ENCODE measurements around the gene CERKL. TPM values are rescaled to one million over a fixed set of nuclear protein-coding genes. Genes with fewer than 3 reads are reported as not detected.

The CERKL gene
- total RNA-seq, 4 donors from 2014 or later: not detected

- WGBS: 63% methylated on average over 1 of the region's 1 CpG
Observed at GRCh38 chr2:181517685-181518301, 139.1 kb downstream of the CERKL start.

GRCh38 chr2:181516992-181517391 lies 139.9 kb downstream of the CERKL start:
- DNase-seq (ENCODE audit: low spot score in 2 of 2): no peak
- Histone ChIP-seq H3K4me1 (peaks cover 13% of the 10 kb centered on the region), H3K36me3 (no peaks in the 10 kb centered on the region), H3K4me3 (no peak overlapping the region), H3K27ac (no peak overlapping the region), H3K27me3 (no peaks in the 10 kb centered on the region), H3K9me3 (no peaks in the 10 kb centered on the region)
- no peak for TF ChIP-seq EP300 (IDR thresholded peaks at IDR 0.05)
- TF ChIP-seq POLR2A (IDR thresholded peaks at IDR 0.05): no peak
- TF ChIP-seq CTCF (IDR thresholded peaks at IDR 0.05): no peak
- TF ChIP-seq POLR2AphosphoS5 (IDR thresholded peaks at IDR 0.05): no peak

More at GRCh38 chr2:181517685-181518301, 139.1 kb downstream of the CERKL start:
- Histone ChIP-seq H3K27ac (no peak overlapping the region), H3K9me3 (no peaks in the 10 kb centered on the region), H3K27me3 (no peaks in the 10 kb centered on the region), H3K36me3 (no peaks in the 10 kb centered on the region), H3K4me3 (no peak overlapping the region), H3K4me1 (peaks cover 13% of the 10 kb centered on the region)
- TF ChIP-seq POLR2A (IDR thresholded peaks at IDR 0.05) (no peak), EP300 (IDR thresholded peaks at IDR 0.05) (no peak), CTCF (IDR thresholded peaks at IDR 0.05) (no peak), POLR2AphosphoS5 (IDR thresholded peaks at IDR 0.05) (no peak)
- DNase-seq (ENCODE audit: low spot score in 2 of 2): no peak

GRCh38 chr2:181515719-181516118 lies 141.2 kb downstream of the CERKL start:
- WGBS: 71% methylated on average over 3 of the region's 3 CpGs

GRCh38 chr2:181500201-181500600 lies 156.7 kb downstream of the CERKL start:
- H3K27ac ChIP-seq: no peak overlapping the region
- no peaks in the 10 kb centered on the region for H3K27me3 ChIP-seq
- no peak overlapping the region for H3K4me3 ChIP-seq
- H3K4me1 ChIP-seq: no peaks in the 10 kb centered on the region
- DNase-seq (ENCODE audit: low spot score in 2 of 2): no peak
- 95% methylated on average over 4 of the region's 4 CpGs for WGBS
- no peaks in the 10 kb centered on the region for H3K36me3 ChIP-seq
- H3K9me3 ChIP-seq: no peaks in the 10 kb centered on the region
- no peak for TF ChIP-seq POLR2AphosphoS5 (IDR thresholded peaks at IDR 0.05)
- no peak for TF ChIP-seq POLR2A (IDR thresholded peaks at IDR 0.05)
- no peak for TF ChIP-seq EP300 (IDR thresholded peaks at IDR 0.05)
- no peak for TF ChIP-seq CTCF (IDR thresholded peaks at IDR 0.05)

More at GRCh38 chr2:181515719-181516118, 141.2 kb downstream of the CERKL start:
- no peaks in the 10 kb centered on the region for H3K27me3 ChIP-seq
- H3K4me1 ChIP-seq: peaks cover 13% of the 10 kb centered on the region
- DNase-seq (ENCODE audit: low spot score in 2 of 2): no peak
- H3K27ac ChIP-seq: no peak overlapping the region
- H3K4me3 ChIP-seq: no peak overlapping the region
- no peaks in the 10 kb centered on the region for H3K9me3 ChIP-seq
- no peaks in the 10 kb centered on the region for H3K36me3 ChIP-seq
- TF ChIP-seq POLR2AphosphoS5 (IDR thresholded peaks at IDR 0.05) (no peak), POLR2A (IDR thresholded peaks at IDR 0.05) (no peak), EP300 (IDR thresholded peaks at IDR 0.05) (no peak), CTCF (IDR thresholded peaks at IDR 0.05) (no peak)

GRCh38 chr2:181499231-181499630 lies 157.7 kb downstream of the CERKL start:
- no peak for TF ChIP-seq POLR2AphosphoS5 (IDR thresholded peaks at IDR 0.05)
- no peak for TF ChIP-seq POLR2A (IDR thresholded peaks at IDR 0.05)
- TF ChIP-seq CTCF (IDR thresholded peaks at IDR 0.05): no peak
- TF ChIP-seq EP300 (IDR thresholded peaks at IDR 0.05): no peak
- WGBS: 75% methylated on average over 4 of the region's 4 CpGs
- Histone ChIP-seq H3K27ac (no peak overlapping the region), H3K4me1 (no peaks in the 10 kb centered on the region), H3K36me3 (no peaks in the 10 kb centered on the region), H3K9me3 (no peaks in the 10 kb centered on the region), H3K27me3 (no peaks in the 10 kb centered on the region), H3K4me3 (no peak overlapping the region)
- no peak for DNase-seq (ENCODE audit: low spot score in 2 of 2)

Other genes starting within 250 kb of the CERKL start
- 10 to 100 TPM in 1 of 4 donors, 1 to 10 TPM in 1, under 1 TPM in 2; 0.68 to 14.1 (median 0.95) TPM for gene ITGA4, start 199.7 kb downstream of the CERKL start, total RNA-seq
- gene NEUROD1, start 23.4 kb upstream of the CERKL start, total RNA-seq: not detected
- gene ITPRID2, start 234.6 kb upstream of the CERKL start, total RNA-seq: 100 to 1,000 TPM; 172 to 288 (median 242) TPM